Measurements from ENCODE around the gene PDZRN3. TPM values are rescaled to one million over a fixed set of nuclear protein-coding genes. Genes with fewer than 3 reads are reported as not detected.

PDZRN3 gene
- total and polyA plus RNA-seq, 2 donors (not counting 1 experiment from before 2014, with no cell fraction given), result 14.6 to 56.3 TPM

DNA sequence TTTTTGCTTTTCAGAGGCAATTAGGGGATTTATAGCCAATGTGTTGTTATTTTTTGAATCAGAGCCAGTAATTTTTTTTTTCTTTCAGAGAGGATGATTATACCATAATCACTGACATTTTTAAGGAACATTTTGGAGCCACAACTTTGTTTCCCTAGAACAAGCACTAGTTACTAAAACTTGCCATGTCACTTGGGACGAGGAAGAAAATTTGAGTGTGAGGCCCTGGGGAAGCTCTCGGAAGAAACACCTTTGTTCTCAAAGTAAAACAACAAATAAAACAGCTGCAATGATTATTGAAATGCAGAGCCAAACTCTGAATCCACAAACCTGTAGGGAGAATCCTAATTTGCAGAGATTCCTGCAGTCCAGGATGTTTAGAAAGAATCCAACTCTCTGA lies 69.7 kb downstream of the PDZRN3 start:
- no peak for TF ChIP-seq EZH2 (IDR thresholded peaks at IDR 0.05; ENCODE audit: low read length, missing control alignments)
- TF ChIP-seq, protein P1, sequence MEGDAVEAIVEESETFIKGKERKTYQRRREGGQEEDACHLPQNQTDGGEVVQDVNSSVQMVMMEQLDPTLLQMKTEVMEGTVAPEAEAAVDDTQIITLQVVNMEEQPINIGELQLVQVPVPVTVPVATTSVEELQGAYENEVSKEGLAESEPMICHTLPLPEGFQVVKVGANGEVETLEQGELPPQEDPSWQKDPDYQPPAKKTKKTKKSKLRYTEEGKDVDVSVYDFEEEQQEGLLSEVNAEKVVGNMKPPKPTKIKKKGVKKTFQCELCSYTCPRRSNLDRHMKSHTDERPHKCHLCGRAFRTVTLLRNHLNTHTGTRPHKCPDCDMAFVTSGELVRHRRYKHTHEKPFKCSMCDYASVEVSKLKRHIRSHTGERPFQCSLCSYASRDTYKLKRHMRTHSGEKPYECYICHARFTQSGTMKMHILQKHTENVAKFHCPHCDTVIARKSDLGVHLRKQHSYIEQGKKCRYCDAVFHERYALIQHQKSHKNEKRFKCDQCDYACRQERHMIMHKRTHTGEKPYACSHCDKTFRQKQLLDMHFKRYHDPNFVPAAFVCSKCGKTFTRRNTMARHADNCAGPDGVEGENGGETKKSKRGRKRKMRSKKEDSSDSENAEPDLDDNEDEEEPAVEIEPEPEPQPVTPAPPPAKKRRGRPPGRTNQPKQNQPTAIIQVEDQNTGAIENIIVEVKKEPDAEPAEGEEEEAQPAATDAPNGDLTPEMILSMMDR (conservative IDR thresholded peaks at IDR 0.05 in 1 of 2, IDR thresholded peaks at IDR 0.05 in 1 of 2; ENCODE audit: low read depth in 1 of 2, low read length in 2 of 2), result no peak
- no peaks in the 10 kb centered on the region for H3K36me3 ChIP-seq (ENCODE audit: control insufficient read depth, insufficient read depth, low read length)

DNA sequence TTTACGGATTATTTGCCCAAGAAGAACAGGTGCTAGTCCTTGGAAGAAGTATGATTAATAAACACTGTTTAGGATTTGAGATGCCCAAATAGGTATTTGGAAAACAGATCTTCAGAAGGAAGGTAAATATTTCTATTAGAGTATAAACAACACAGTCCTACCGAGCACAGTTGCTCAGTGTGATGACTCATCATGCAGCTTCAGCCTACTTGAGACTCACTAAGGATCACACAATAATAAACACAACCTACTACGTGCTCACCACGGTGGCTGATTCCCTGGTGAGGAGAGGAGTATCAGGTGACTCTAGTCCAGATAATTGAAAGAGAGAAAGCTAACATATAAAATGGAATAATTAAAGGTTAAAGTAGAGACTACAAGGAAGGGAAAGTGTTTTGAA lies 72.0 kb downstream of the PDZRN3 start:
- Histone ChIP-seq H3K9me3 (ENCODE audit: control insufficient read depth, insufficient read depth, low read depth, low read length) (no peaks in the 10 kb centered on the region), H3K4me1 (ENCODE audit: control insufficient read depth, extremely low read depth, insufficient read depth, low read length) (peaks cover 8% of the 10 kb centered on the region), H3K27ac (ENCODE audit: insufficient read depth, low read length) (no peak overlapping the region), H3K36me3 (ENCODE audit: control insufficient read depth, insufficient read depth, low read length) (no peaks in the 10 kb centered on the region), H3K4me2 (ENCODE audit: extremely low read depth, insufficient read depth, low read length) (no peak overlapping the region), H3K27me3 (ENCODE audit: control insufficient read depth, insufficient read depth, low read length) (no peaks in the 10 kb centered on the region), H4K20me1 (ENCODE audit: control insufficient read depth, extremely low read depth, insufficient read depth, low read length) (no peaks in the 10 kb centered on the region), H2AFZ (ENCODE audit: low read length) (no peak overlapping the region), H3K79me2 (ENCODE audit: control insufficient read depth, insufficient read depth, low read length) (peaks cover 3% of the 10 kb centered on the region), H3K9ac (ENCODE audit: insufficient read depth, low read length) (no peak overlapping the region), H3K4me3 (replicated peaks in 1 of 4; ENCODE audit: control extremely low read depth in 1 of 4, insufficient read depth in 1 of 4, low read depth in 3 of 4, low read length in 4 of 4) (no peak overlapping the region)
- DNase-seq (ENCODE audit: low read depth in 2 of 2), result peak; percentile 57 to 65
- TF ChIP-seq EZH2 (IDR thresholded peaks at IDR 0.05; ENCODE audit: low read length, missing control alignments), result no peak
- TF ChIP-seq, protein P1 (conservative IDR thresholded peaks at IDR 0.05 in 1 of 2, IDR thresholded peaks at IDR 0.05 in 1 of 2; ENCODE audit: low read depth in 1 of 2, low read length in 2 of 2), result no peak

More for the DNA sequence above, 69.7 kb downstream of the PDZRN3 start:
- peaks cover 17% of the 10 kb centered on the region for H3K4me1 ChIP-seq (ENCODE audit: control insufficient read depth, extremely low read depth, insufficient read depth, low read length)
- H4K20me1 ChIP-seq (ENCODE audit: control insufficient read depth, extremely low read depth, insufficient read depth, low read length), result no peaks in the 10 kb centered on the region
- H3K27ac ChIP-seq (ENCODE audit: insufficient read depth, low read length), result no peak overlapping the region
- no peaks in the 10 kb centered on the region for H3K9me3 ChIP-seq (ENCODE audit: control insufficient read depth, insufficient read depth, low read depth, low read length)
- no peak overlapping the region for H3K4me3 ChIP-seq (replicated peaks in 1 of 4; ENCODE audit: control extremely low read depth in 1 of 4, insufficient read depth in 1 of 4, low read depth in 3 of 4, low read length in 4 of 4)
- no peak overlapping the region for H2AFZ ChIP-seq (ENCODE audit: low read length)
- no peak for DNase-seq (ENCODE audit: low read depth in 2 of 2)
- H3K9ac ChIP-seq (ENCODE audit: insufficient read depth, low read length), result no peak overlapping the region
- H3K79me2 ChIP-seq (ENCODE audit: control insufficient read depth, insufficient read depth, low read length), result peaks cover 3% of the 10 kb centered on the region
- no peak overlapping the region for H3K4me2 ChIP-seq (ENCODE audit: extremely low read depth, insufficient read depth, low read length)
- H3K27me3 ChIP-seq (ENCODE audit: control insufficient read depth, insufficient read depth, low read length), result no peaks in the 10 kb centered on the region

DNA sequence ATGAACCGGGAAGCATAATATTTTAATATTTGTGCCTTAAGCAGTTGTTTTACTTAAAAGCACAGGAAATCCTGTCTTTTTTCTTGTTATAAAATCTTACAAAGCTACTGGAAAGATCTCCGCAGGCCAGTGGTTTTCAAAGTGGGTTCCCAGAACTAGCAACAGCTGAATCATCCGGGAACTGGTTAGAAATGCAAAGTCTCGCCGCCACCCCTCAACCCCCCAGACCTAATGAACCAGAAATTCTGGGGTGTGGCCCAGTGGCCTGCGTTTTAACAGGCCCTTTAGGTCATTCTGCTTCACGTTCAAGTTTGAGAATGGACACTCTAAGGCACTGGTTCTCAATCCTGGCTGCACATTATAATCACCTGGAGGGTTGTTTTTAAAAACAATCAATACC lies 74.7 kb downstream of the PDZRN3 start:
- peaks cover 15% of the 10 kb centered on the region for H3K4me1 ChIP-seq (ENCODE audit: control insufficient read depth, extremely low read depth, insufficient read depth, low read length)
- TF ChIP-seq EZH2 (IDR thresholded peaks at IDR 0.05; ENCODE audit: low read length, missing control alignments), result no peak
- TF ChIP-seq, protein P1 (conservative IDR thresholded peaks at IDR 0.05 in 1 of 2, IDR thresholded peaks at IDR 0.05 in 1 of 2; ENCODE audit: low read depth in 1 of 2, low read length in 2 of 2), result no peak
- H3K9me3 ChIP-seq (ENCODE audit: control insufficient read depth, insufficient read depth, low read depth, low read length), result no peaks in the 10 kb centered on the region
- no peaks in the 10 kb centered on the region for H3K36me3 ChIP-seq (ENCODE audit: control insufficient read depth, insufficient read depth, low read length)
- H2AFZ ChIP-seq (ENCODE audit: low read length), result no peak overlapping the region
- peaks cover 4% of the 10 kb centered on the region for H3K79me2 ChIP-seq (ENCODE audit: control insufficient read depth, insufficient read depth, low read length)
- H3K4me3 ChIP-seq (replicated peaks in 1 of 4; ENCODE audit: control extremely low read depth in 1 of 4, insufficient read depth in 1 of 4, low read depth in 3 of 4, low read length in 4 of 4), result no peak overlapping the region
- peak in 1 of 2 donors; percentile 51 for DNase-seq (ENCODE audit: low read depth in 2 of 2)
- H3K9ac ChIP-seq (ENCODE audit: insufficient read depth, low read length), result no peak overlapping the region
- no peaks in the 10 kb centered on the region for H3K27me3 ChIP-seq (ENCODE audit: control insufficient read depth, insufficient read depth, low read length)
- no peak overlapping the region for H3K4me2 ChIP-seq (ENCODE audit: extremely low read depth, insufficient read depth, low read length)
- no peaks in the 10 kb centered on the region for H4K20me1 ChIP-seq (ENCODE audit: control insufficient read depth, extremely low read depth, insufficient read depth, low read length)
- no peak overlapping the region for H3K27ac ChIP-seq (ENCODE audit: insufficient read depth, low read length)

All from fibroblast of lung (primary cell).